Measurements from ENCODE around the gene ELFN1. TPM values are rescaled to one million over a fixed set of nuclear protein-coding genes. Genes with fewer than 3 reads are reported as not detected.

ELFN1 gene
- total and polyA plus RNA-seq, 2 donors = 0.91 to 2.6 TPM

- no peaks in the 10 kb centered on the region for H3K36me3 ChIP-seq (ENCODE audit: control insufficient read depth in 2 of 2, insufficient read depth in 2 of 2, low read length in 1 of 2)
- H3K27ac ChIP-seq (ENCODE audit: low read depth in 1 of 2, low read length in 1 of 2) = no peak overlapping the region
- peak in 2 of 9 donors; percentile 16 to 29 for DNase-seq (ENCODE audit: low read depth in 6 of 9, low spot score in 9 of 9)
- peaks cover 0 to 17% of the 10 kb centered on the region in 2 donors for H3K27me3 ChIP-seq (ENCODE audit: control insufficient read depth in 2 of 2, insufficient read depth in 1 of 2, low read length in 1 of 2)
- H3K4me1 ChIP-seq (ENCODE audit: control insufficient read depth in 2 of 2, insufficient read depth in 2 of 2, low read length in 2 of 2) = peaks cover 0 to 15% of the 10 kb centered on the region in 2 donors
- 71% methylated on average over 12 of the region's 12 CpGs for WGBS
- H3K9me3 ChIP-seq (ENCODE audit: control insufficient read depth in 2 of 2, insufficient read depth in 1 of 2, low read length in 1 of 2) = peaks cover 0 to 6% of the 10 kb centered on the region in 2 donors
- H3K4me3 ChIP-seq (ENCODE audit: low read length in 2 of 2) = no peak overlapping the region
Observed at GRCh38 chr7:1755783-1756625, 85.9 kb downstream of the ELFN1 start.

- peaks cover 0 to 15% of the 10 kb centered on the region in 2 donors for H3K4me1 ChIP-seq (ENCODE audit: control insufficient read depth in 2 of 2, insufficient read depth in 2 of 2, low read length in 2 of 2)
- no peak overlapping the region for H3K27ac ChIP-seq (ENCODE audit: low read depth in 1 of 2, low read length in 1 of 2)
- no peak overlapping the region for H3K4me3 ChIP-seq (ENCODE audit: low read length in 2 of 2)
- DNase-seq (ENCODE audit: low read depth in 6 of 9, low spot score in 9 of 9) = no peak
- peaks cover 0 to 12% of the 10 kb centered on the region in 2 donors for H3K9me3 ChIP-seq (ENCODE audit: control insufficient read depth in 2 of 2, insufficient read depth in 1 of 2, low read length in 1 of 2)
- H3K27me3 ChIP-seq (ENCODE audit: control insufficient read depth in 2 of 2, insufficient read depth in 1 of 2, low read length in 1 of 2) = peaks cover 0 to 17% of the 10 kb centered on the region in 2 donors
- no peaks in the 10 kb centered on the region for H3K36me3 ChIP-seq (ENCODE audit: control insufficient read depth in 2 of 2, insufficient read depth in 2 of 2, low read length in 1 of 2)
- 84% methylated on average over 13 of the region's 13 CpGs for WGBS
Observed at GRCh38 chr7:1757601-1758000, 87.5 kb downstream of the ELFN1 start.

GRCh38 chr7:1758028-1758858, 88.2 kb downstream of the ELFN1 start:
- Histone ChIP-seq H3K9me3 (ENCODE audit: control insufficient read depth in 2 of 2, insufficient read depth in 1 of 2, low read length in 1 of 2) (peaks cover under 1 to 13% of the 10 kb centered on the region in 2 donors), H3K27me3 (ENCODE audit: control insufficient read depth in 2 of 2, insufficient read depth in 1 of 2, low read length in 1 of 2) (peaks cover 0 to 17% of the 10 kb centered on the region in 2 donors), H3K36me3 (ENCODE audit: control insufficient read depth in 2 of 2, insufficient read depth in 2 of 2, low read length in 1 of 2) (no peaks in the 10 kb centered on the region), H3K4me3 (ENCODE audit: low read length in 2 of 2) (no peak overlapping the region), H3K4me1 (ENCODE audit: control insufficient read depth in 2 of 2, insufficient read depth in 2 of 2, low read length in 2 of 2) (peaks cover 0 to 12% of the 10 kb centered on the region in 2 donors), H3K27ac (ENCODE audit: low read depth in 1 of 2, low read length in 1 of 2) (no peak overlapping the region)
- DNase-seq (ENCODE audit: low read depth in 6 of 9, low spot score in 9 of 9) = peak in 6 of 9 donors; percentile 11 to 49 (median 32)
- WGBS = 71% methylated on average over 15 of the region's 15 CpGs

GRCh38 chr7:1758859-1759521, 88.9 kb downstream of the ELFN1 start:
- Histone ChIP-seq H3K27me3 (ENCODE audit: control insufficient read depth in 2 of 2, insufficient read depth in 1 of 2, low read length in 1 of 2) (peaks cover 0 to 17% of the 10 kb centered on the region in 2 donors), H3K36me3 (ENCODE audit: control insufficient read depth in 2 of 2, insufficient read depth in 2 of 2, low read length in 1 of 2) (no peaks in the 10 kb centered on the region), H3K9me3 (ENCODE audit: control insufficient read depth in 2 of 2, insufficient read depth in 1 of 2, low read length in 1 of 2) (peaks cover 3 to 20% of the 10 kb centered on the region in 2 donors), H3K27ac (ENCODE audit: low read depth in 1 of 2, low read length in 1 of 2) (no peak overlapping the region), H3K4me3 (ENCODE audit: low read length in 2 of 2) (no peak overlapping the region), H3K4me1 (ENCODE audit: control insufficient read depth in 2 of 2, insufficient read depth in 2 of 2, low read length in 2 of 2) (peaks cover 0 to 8% of the 10 kb centered on the region in 2 donors)
- 93% methylated on average over 32 of the region's 32 CpGs for WGBS
- DNase-seq (ENCODE audit: low read depth in 6 of 9, low spot score in 9 of 9) = no peak

GRCh38 chr7:1761097-1761496, 91.0 kb downstream of the ELFN1 start:
- Histone ChIP-seq H3K27ac (ENCODE audit: low read depth in 1 of 2, low read length in 1 of 2) (no peak overlapping the region), H3K4me1 (ENCODE audit: control insufficient read depth in 2 of 2, insufficient read depth in 2 of 2, low read length in 2 of 2) (peaks cover 0 to 3% of the 10 kb centered on the region in 2 donors), H3K9me3 (ENCODE audit: control insufficient read depth in 2 of 2, insufficient read depth in 1 of 2, low read length in 1 of 2) (peaks cover 3 to 31% of the 10 kb centered on the region in 2 donors), H3K36me3 (ENCODE audit: control insufficient read depth in 2 of 2, insufficient read depth in 2 of 2, low read length in 1 of 2) (no peaks in the 10 kb centered on the region), H3K27me3 (ENCODE audit: control insufficient read depth in 2 of 2, insufficient read depth in 1 of 2, low read length in 1 of 2) (peaks cover 0 to 10% of the 10 kb centered on the region in 2 donors), H3K4me3 (ENCODE audit: low read length in 2 of 2) (no peak overlapping the region)
- DNase-seq (ENCODE audit: low read depth in 6 of 9, low spot score in 9 of 9) = no peak
- WGBS = 93% methylated on average over 13 of the region's 13 CpGs

GRCh38 chr7:1761774-1762173, 91.7 kb downstream of the ELFN1 start:
- Histone ChIP-seq H3K4me3 (ENCODE audit: low read length in 2 of 2) (no peak overlapping the region), H3K36me3 (ENCODE audit: control insufficient read depth in 2 of 2, insufficient read depth in 2 of 2, low read length in 1 of 2) (no peaks in the 10 kb centered on the region), H3K9me3 (ENCODE audit: control insufficient read depth in 2 of 2, insufficient read depth in 1 of 2, low read length in 1 of 2) (peaks cover 3 to 31% of the 10 kb centered on the region in 2 donors), H3K27me3 (ENCODE audit: control insufficient read depth in 2 of 2, insufficient read depth in 1 of 2, low read length in 1 of 2) (peaks cover 0 to 10% of the 10 kb centered on the region in 2 donors), H3K4me1 (ENCODE audit: control insufficient read depth in 2 of 2, insufficient read depth in 2 of 2, low read length in 2 of 2) (no peaks in the 10 kb centered on the region), H3K27ac (ENCODE audit: low read depth in 1 of 2, low read length in 1 of 2) (no peak overlapping the region)
- WGBS = 93% methylated on average over 11 of the region's 11 CpGs
- DNase-seq (ENCODE audit: low read depth in 6 of 9, low spot score in 9 of 9) = no peak

- Histone ChIP-seq H3K9me3 (ENCODE audit: control insufficient read depth in 2 of 2, insufficient read depth in 1 of 2, low read length in 1 of 2) (peaks cover 3 to 31% of the 10 kb centered on the region in 2 donors), H3K4me3 (ENCODE audit: low read length in 2 of 2) (no peak overlapping the region), H3K36me3 (ENCODE audit: control insufficient read depth in 2 of 2, insufficient read depth in 2 of 2, low read length in 1 of 2) (no peaks in the 10 kb centered on the region), H3K4me1 (ENCODE audit: control insufficient read depth in 2 of 2, insufficient read depth in 2 of 2, low read length in 2 of 2) (no peaks in the 10 kb centered on the region), H3K27me3 (ENCODE audit: control insufficient read depth in 2 of 2, insufficient read depth in 1 of 2, low read length in 1 of 2) (peaks cover 0 to 10% of the 10 kb centered on the region in 2 donors), H3K27ac (ENCODE audit: low read depth in 1 of 2, low read length in 1 of 2) (no peak overlapping the region)
- WGBS = 98% methylated on average over 30 of the region's 30 CpGs
- DNase-seq (ENCODE audit: low read depth in 6 of 9, low spot score in 9 of 9) = no peak
Observed at GRCh38 chr7:1762238-1762945, 92.3 kb downstream of the ELFN1 start.

- DNase-seq (ENCODE audit: low read depth in 6 of 9, low spot score in 9 of 9) = no peak
- Histone ChIP-seq H3K9me3 (ENCODE audit: control insufficient read depth in 2 of 2, insufficient read depth in 1 of 2, low read length in 1 of 2) (peaks cover 3 to 31% of the 10 kb centered on the region in 2 donors), H3K4me1 (ENCODE audit: control insufficient read depth in 2 of 2, insufficient read depth in 2 of 2, low read length in 2 of 2) (no peaks in the 10 kb centered on the region), H3K4me3 (ENCODE audit: low read length in 2 of 2) (no peak overlapping the region), H3K27ac (ENCODE audit: low read depth in 1 of 2, low read length in 1 of 2) (no peak overlapping the region), H3K27me3 (ENCODE audit: control insufficient read depth in 2 of 2, insufficient read depth in 1 of 2, low read length in 1 of 2) (peaks cover 0 to 7% of the 10 kb centered on the region in 2 donors), H3K36me3 (ENCODE audit: control insufficient read depth in 2 of 2, insufficient read depth in 2 of 2, low read length in 1 of 2) (no peaks in the 10 kb centered on the region)
- 98% methylated on average over 13 of the region's 13 CpGs for WGBS
Observed at GRCh38 chr7:1763033-1763432, 93.0 kb downstream of the ELFN1 start.
